ENCODE data around the gene CYTH2.
A peak's percentile ranks its signal among the peaks of the same experiment; 100 is the strongest.
"Not testable (repeated sequence)": the region's sequence is repeated elsewhere in the genome, so short reads cannot be mapped to it uniquely, and the experiment has no call there.

The CYTH2 gene

DNA sequence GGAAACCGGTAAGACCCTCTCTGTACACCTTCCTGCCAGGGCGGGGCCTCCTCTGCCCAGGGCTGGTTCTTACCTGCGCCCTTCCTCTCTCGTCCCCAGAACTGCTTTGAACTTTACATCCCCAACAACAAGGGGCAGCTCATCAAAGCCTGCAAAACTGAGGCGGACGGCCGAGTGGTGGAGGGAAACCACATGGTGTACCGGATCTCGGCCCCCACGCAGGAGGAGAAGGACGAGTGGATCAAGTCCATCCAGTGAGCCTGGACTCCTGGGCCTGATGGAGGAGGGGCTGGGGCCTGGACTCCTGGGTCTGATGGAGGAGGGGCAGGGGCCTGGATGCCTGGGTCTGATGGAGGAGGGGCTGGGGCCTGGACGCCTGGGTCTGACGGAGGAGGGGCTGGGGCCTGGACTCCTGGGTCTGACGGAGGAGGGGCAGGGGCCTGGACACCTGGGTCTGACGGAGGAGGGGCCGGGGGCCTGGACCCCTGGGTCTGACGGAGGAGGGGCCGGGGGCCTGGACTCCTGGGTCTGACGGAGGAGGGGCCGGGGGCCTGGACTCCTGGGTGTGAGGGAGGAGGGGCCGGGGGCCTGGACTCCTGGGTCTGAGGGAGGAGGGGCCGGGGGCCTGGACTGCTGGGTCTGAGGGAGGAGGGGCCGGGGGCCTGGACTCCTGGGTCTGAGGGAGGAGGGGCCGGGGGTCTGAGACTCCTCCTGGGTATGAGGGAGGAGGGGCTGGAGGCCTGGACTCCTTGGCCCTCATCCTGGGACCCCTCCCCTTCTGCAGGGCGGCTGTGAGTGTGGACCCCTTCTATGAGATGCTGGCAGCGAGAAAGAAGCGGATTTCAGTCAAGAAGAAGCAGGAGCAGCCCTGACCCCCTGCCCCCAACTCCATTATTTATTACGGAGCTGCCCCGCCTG is 9.4 kb downstream of the CYTH2 start:
- no peak overlapping the region for H3K4me3 ChIP-seq (ENCODE audit: low read length in 2 of 2)
- H3K9ac ChIP-seq (ENCODE audit: low read length in 2 of 2) = no peak overlapping the region
- no peaks in the 10 kb centered on the region for H3K27me3 ChIP-seq (ENCODE audit: control insufficient read depth in 1 of 2, insufficient read depth in 2 of 2, low read length in 2 of 2)
- no peaks in the 10 kb centered on the region for H3K9me3 ChIP-seq (ENCODE audit: control insufficient read depth in 2 of 2, low read length in 2 of 2)
- H3K36me3 ChIP-seq (ENCODE audit: control insufficient read depth in 2 of 2, insufficient read depth in 2 of 2, low read length in 2 of 2) = peaks cover 33% of the 10 kb centered on the region in 2 donors
- no peak overlapping the region for H3K27ac ChIP-seq (ENCODE audit: low read length)
- H3K4me1 ChIP-seq (ENCODE audit: control insufficient read depth, insufficient read depth, low read length) = peaks cover 19% of the 10 kb centered on the region

DNA sequence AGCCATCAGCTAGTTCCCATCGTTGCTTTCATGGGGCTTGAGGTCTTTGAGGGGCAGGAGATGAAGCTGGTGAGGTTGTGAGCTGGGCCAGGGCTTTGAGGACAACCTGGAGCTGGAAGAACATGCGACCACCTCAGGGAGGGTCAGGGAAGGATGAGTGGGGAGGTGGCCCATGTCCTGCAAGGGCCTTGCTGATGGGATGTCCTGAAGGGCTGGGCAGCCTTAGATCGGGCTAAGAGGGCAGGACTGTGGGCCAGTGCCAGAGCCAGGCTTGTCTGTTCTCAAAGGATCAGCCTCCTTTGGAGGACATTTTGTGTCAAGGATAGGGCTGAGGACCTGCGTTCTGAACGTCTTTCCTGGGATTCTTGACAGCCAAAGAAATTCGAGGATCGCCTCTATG is 10.5 kb downstream of the CYTH2 start:
- peak overlapping the region; percentile 93 for H3K27ac ChIP-seq (ENCODE audit: low read length)
- no peaks in the 10 kb centered on the region for H3K9me3 ChIP-seq (ENCODE audit: control insufficient read depth in 2 of 2, low read length in 2 of 2)
- no peak overlapping the region for H3K4me3 ChIP-seq (ENCODE audit: low read length in 2 of 2)
- H3K27me3 ChIP-seq (ENCODE audit: control insufficient read depth in 1 of 2, insufficient read depth in 2 of 2, low read length in 2 of 2) = no peaks in the 10 kb centered on the region
- H3K36me3 ChIP-seq (ENCODE audit: control insufficient read depth in 2 of 2, insufficient read depth in 2 of 2, low read length in 2 of 2) = peaks cover 25 to 26% of the 10 kb centered on the region in 2 donors
- H3K9ac ChIP-seq (ENCODE audit: low read length in 2 of 2) = peak overlapping the region in 1 of 2 donors; percentile 74
- H3K4me1 ChIP-seq (ENCODE audit: control insufficient read depth, insufficient read depth, low read length) = peaks cover 19% of the 10 kb centered on the region

DNA sequence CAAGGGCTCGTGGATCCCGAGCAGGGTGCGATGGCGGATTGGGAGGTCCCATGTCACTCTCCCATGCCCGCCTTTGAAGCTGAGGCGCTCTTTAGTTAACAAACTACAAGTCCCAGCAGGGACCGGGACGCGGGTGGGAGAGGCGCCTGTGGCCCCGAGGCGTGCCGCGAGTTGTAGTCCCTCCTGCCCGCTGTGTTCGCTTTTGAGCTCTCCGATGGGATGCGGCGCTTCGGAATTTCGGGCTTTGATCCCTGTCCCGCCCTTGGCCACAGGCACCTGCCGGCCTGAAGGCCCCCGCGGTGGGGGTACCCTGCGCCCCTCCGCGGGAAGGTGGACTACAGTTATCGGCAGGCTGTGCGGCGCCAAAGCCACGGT is 11.0 kb downstream of the CYTH2 start:
- H3K9ac ChIP-seq (ENCODE audit: low read length in 2 of 2) = peak overlapping the region; percentile 74 to 87
- peak overlapping the region; percentile 93 for H3K27ac ChIP-seq (ENCODE audit: low read length)
- no peaks in the 10 kb centered on the region for H3K9me3 ChIP-seq (ENCODE audit: control insufficient read depth in 2 of 2, low read length in 2 of 2)
- H3K4me1 ChIP-seq (ENCODE audit: control insufficient read depth, insufficient read depth, low read length) = peaks cover 19% of the 10 kb centered on the region
- peaks cover 20 to 22% of the 10 kb centered on the region in 2 donors for H3K36me3 ChIP-seq (ENCODE audit: control insufficient read depth in 2 of 2, insufficient read depth in 2 of 2, low read length in 2 of 2)
- no peaks in the 10 kb centered on the region for H3K27me3 ChIP-seq (ENCODE audit: control insufficient read depth in 1 of 2, insufficient read depth in 2 of 2, low read length in 2 of 2)
- H3K4me3 ChIP-seq (ENCODE audit: low read length in 2 of 2) = peak overlapping the region; percentile 70 to 81

DNA sequence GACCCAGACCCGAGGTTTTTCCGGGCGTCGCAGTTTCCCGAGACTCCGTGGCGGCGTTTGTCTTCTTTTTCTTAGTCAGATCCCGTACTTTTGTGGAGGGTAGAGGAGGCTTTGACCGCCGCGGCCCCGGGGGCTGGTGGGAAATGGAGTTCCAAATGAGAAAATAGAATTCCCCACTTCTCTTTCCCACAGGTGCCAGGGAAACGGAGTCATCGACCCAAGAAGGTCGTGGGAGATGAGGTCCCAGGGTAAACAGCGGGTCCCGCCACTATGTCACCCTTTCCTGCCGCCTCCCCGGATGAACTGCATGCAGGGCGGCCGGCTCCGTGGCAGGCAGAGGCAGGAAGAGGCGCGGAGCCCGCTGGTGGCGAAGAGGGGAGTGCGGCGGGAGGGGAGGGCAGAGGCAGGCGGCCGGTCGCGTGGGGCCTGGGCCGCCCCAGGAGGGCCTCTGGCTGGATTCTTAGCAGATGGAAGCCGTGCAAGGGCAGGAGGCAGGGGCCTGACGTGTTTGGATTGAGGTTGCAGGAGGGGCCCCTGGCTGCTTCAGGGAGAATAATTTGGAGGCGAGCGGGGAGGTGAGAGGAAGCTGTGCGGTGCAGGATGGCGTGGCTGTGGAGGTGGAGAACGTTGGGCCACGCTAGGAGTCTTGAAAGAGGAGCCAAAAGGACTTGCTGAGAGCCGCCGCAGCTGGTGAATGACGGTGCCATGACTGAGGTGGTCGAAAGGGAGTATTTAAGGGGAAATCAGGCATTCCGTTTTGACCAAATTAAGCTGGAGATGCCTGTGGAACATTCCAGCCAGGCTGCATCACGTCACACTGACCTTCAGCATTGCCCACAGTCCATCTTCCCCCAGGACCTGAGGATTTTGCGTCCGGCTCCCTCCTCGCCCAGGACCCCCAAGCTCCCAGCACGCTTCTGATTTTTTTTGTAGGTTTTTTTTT is 11.7 kb downstream of the CYTH2 start:
- Histone ChIP-seq H3K4me1 (ENCODE audit: control insufficient read depth, insufficient read depth, low read length) (peaks cover 19% of the 10 kb centered on the region), H3K9ac (ENCODE audit: low read length in 2 of 2) (peak overlapping the region; percentile 74 to 87), H3K9me3 (ENCODE audit: control insufficient read depth in 2 of 2, low read length in 2 of 2) (no peaks in the 10 kb centered on the region), H3K4me3 (ENCODE audit: low read length in 2 of 2) (peak overlapping the region; percentile 70 to 81), H3K36me3 (ENCODE audit: control insufficient read depth in 2 of 2, insufficient read depth in 2 of 2, low read length in 2 of 2) (peaks cover 13 to 15% of the 10 kb centered on the region in 2 donors), H3K27ac (ENCODE audit: low read length) (peak overlapping the region; percentile 93), H3K27me3 (ENCODE audit: control insufficient read depth in 1 of 2, insufficient read depth in 2 of 2, low read length in 2 of 2) (no peaks in the 10 kb centered on the region)

- H3K4me3 ChIP-seq (ENCODE audit: low read length in 2 of 2) = no peak overlapping the region
- H3K27ac ChIP-seq (ENCODE audit: low read length) = no peak overlapping the region
Observed at GRCh38 chr19:48481846-48482639, 12.9 kb downstream of the CYTH2 start.

GRCh38 chr19:48483301-48483700 is 14.1 kb downstream of the CYTH2 start:
- Histone ChIP-seq H3K9me3 (ENCODE audit: control insufficient read depth in 2 of 2, low read length in 2 of 2) (no peaks in the 10 kb centered on the region), H3K36me3 (ENCODE audit: control insufficient read depth in 2 of 2, insufficient read depth in 2 of 2, low read length in 2 of 2) (peaks cover 0 to 5% of the 10 kb centered on the region in 2 donors), H3K4me3 (ENCODE audit: low read length in 2 of 2) (no peak overlapping the region), H3K27ac (ENCODE audit: low read length) (no peak overlapping the region), H3K4me1 (ENCODE audit: control insufficient read depth, insufficient read depth, low read length) (peaks cover 30% of the 10 kb centered on the region), H3K27me3 (ENCODE audit: control insufficient read depth in 1 of 2, insufficient read depth in 2 of 2, low read length in 2 of 2) (no peaks in the 10 kb centered on the region), H3K9ac (ENCODE audit: low read length in 2 of 2) (no peak overlapping the region)

More at GRCh38 chr19:48481846-48482639, 12.9 kb downstream of the CYTH2 start:
- peaks cover 19% of the 10 kb centered on the region for H3K4me1 ChIP-seq (ENCODE audit: control insufficient read depth, insufficient read depth, low read length)
- peaks cover 5 to 6% of the 10 kb centered on the region in 2 donors for H3K36me3 ChIP-seq (ENCODE audit: control insufficient read depth in 2 of 2, insufficient read depth in 2 of 2, low read length in 2 of 2)
- H3K9ac ChIP-seq (ENCODE audit: low read length in 2 of 2) = peak overlapping the region in 1 of 2 donors; percentile 21
- no peaks in the 10 kb centered on the region for H3K27me3 ChIP-seq (ENCODE audit: control insufficient read depth in 1 of 2, insufficient read depth in 2 of 2, low read length in 2 of 2)
- H3K9me3 ChIP-seq (ENCODE audit: control insufficient read depth in 2 of 2, low read length in 2 of 2) = no peaks in the 10 kb centered on the region

DNA sequence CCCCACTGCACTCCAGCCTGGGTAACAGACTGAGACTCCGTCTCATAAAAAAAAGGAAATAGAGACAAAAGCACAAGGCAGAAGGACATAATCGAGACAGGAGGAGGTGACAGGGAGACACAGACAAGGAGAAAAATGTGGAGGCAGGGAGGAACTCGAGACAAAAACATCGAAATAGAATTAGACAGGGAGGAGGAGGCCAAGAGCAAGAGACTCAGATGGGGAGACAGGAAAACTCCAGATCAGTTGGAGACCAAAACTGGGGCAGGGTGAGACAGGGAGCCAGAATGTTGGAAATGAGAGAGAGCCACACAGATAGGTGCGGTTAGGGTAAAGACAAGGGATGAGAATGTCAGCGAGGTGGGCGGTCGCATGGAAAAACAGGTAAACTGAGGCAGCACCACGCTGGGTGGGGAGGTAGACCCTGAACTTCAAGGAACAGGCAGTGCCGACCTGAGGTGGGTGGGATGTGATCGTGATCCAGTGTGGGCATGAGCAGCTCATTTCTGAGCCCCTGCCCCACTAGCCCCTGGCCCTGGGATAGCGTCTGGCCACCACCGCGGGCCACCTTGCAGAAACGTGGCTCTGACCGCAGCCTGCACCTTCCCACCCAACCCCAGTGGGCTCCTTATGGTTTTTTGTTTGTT is 15.2 kb downstream of the CYTH2 start:
- Histone ChIP-seq H3K27ac (ENCODE audit: low read length) (no peak overlapping the region), H3K9ac (ENCODE audit: low read length in 2 of 2) (no peak overlapping the region), H3K9me3 (ENCODE audit: control insufficient read depth in 2 of 2, low read length in 2 of 2) (no peaks in the 10 kb centered on the region), H3K27me3 (ENCODE audit: control insufficient read depth in 1 of 2, insufficient read depth in 2 of 2, low read length in 2 of 2) (no peaks in the 10 kb centered on the region), H3K36me3 (ENCODE audit: control insufficient read depth in 2 of 2, insufficient read depth in 2 of 2, low read length in 2 of 2) (peaks cover 0 to 4% of the 10 kb centered on the region in 2 donors), H3K4me3 (ENCODE audit: low read length in 2 of 2) (no peak overlapping the region), H3K4me1 (ENCODE audit: control insufficient read depth, insufficient read depth, low read length) (peaks cover 32% of the 10 kb centered on the region)

DNA sequence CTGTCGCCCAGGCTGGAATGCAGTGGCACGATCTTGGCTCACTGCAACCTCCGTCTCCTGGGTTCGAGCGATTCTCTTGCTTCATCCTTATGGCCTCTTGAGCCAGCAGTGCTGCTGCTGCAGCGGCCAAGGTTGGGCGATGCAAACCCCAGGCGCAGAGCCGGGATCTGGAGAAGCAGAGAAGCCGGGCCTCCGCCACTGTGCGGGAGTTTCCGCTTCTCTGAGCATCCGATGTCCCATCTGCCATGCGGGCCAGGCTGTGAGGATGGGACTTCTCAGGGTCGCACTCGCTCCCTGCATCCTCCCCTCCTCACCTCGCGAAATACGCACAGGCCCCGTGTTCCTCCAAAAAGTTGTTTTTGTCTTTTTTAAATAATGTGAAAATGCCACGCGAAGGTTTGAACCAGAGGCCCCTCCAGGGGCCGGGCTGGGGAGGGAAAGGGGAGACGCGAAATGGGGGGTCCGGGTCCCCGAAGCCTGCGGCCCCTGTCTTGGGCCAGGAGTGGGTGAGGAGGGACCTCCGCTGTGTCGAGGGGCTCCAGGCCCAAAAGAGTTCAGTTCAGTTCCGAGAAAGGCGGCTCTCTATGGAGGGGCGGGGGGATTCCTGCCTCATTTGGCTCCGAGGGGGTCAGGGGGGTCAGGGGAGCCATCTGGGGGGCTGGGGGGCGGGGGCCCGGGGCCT is 15.9 kb downstream of the CYTH2 start:
- Histone ChIP-seq H3K27me3 (ENCODE audit: control insufficient read depth in 1 of 2, insufficient read depth in 2 of 2, low read length in 2 of 2) (no peaks in the 10 kb centered on the region), H3K9me3 (ENCODE audit: control insufficient read depth in 2 of 2, low read length in 2 of 2) (no peaks in the 10 kb centered on the region), H3K36me3 (ENCODE audit: control insufficient read depth in 2 of 2, insufficient read depth in 2 of 2, low read length in 2 of 2) (no peaks in the 10 kb centered on the region), H3K27ac (ENCODE audit: low read length) (no peak overlapping the region), H3K4me3 (ENCODE audit: low read length in 2 of 2) (no peak overlapping the region), H3K4me1 (ENCODE audit: control insufficient read depth, insufficient read depth, low read length) (peaks cover 30% of the 10 kb centered on the region), H3K9ac (ENCODE audit: low read length in 2 of 2) (no peak overlapping the region)

DNA sequence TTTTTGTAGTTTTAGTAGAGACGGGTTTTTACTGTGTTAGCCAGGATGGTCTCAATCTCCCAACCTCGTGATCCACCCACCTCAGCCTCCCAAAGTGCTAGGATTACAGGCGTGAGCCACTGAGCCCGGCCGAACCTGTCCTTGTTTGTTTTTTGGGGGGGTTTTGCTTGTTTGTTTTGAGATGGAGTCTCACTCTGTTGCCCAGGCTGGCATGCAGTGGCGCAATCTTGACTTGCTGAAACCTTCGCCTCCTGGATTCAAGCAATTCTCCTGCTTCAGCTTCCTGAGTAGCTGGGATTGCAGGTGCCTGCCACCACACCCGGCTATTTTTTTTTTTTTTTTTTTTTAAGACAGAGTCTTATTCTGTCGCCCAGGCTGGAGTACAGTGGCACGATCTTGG is 17.5 kb downstream of the CYTH2 start:
- H3K9me3 ChIP-seq (ENCODE audit: control insufficient read depth in 2 of 2, low read length in 2 of 2); H3K36me3 ChIP-seq (ENCODE audit: control insufficient read depth in 2 of 2, insufficient read depth in 2 of 2, low read length in 2 of 2); H3K27ac ChIP-seq (ENCODE audit: low read length); H3K9ac ChIP-seq (ENCODE audit: low read length in 2 of 2); H3K4me3 ChIP-seq (ENCODE audit: low read length in 2 of 2); H3K27me3 ChIP-seq (ENCODE audit: control insufficient read depth in 1 of 2, insufficient read depth in 2 of 2, low read length in 2 of 2): not testable (repeated sequence)
- peaks cover 21% of the 10 kb centered on the region for H3K4me1 ChIP-seq (ENCODE audit: control insufficient read depth, insufficient read depth, low read length)
